ENCODE data around the gene DOK3. TPM values are rescaled to one million over a fixed set of nuclear protein-coding genes. Genes with fewer than 3 reads are reported as not detected.
A peak's percentile ranks its signal among the peaks of the same experiment; 100 is the strongest.

DOK3 gene
- total and polyA plus RNA-seq, 10 of the 15 experiments (the other 5 are each of a cell fraction or from before 2014, with no cell fraction given), result 6.6 to 107 (median 52.1) TPM

DNA sequence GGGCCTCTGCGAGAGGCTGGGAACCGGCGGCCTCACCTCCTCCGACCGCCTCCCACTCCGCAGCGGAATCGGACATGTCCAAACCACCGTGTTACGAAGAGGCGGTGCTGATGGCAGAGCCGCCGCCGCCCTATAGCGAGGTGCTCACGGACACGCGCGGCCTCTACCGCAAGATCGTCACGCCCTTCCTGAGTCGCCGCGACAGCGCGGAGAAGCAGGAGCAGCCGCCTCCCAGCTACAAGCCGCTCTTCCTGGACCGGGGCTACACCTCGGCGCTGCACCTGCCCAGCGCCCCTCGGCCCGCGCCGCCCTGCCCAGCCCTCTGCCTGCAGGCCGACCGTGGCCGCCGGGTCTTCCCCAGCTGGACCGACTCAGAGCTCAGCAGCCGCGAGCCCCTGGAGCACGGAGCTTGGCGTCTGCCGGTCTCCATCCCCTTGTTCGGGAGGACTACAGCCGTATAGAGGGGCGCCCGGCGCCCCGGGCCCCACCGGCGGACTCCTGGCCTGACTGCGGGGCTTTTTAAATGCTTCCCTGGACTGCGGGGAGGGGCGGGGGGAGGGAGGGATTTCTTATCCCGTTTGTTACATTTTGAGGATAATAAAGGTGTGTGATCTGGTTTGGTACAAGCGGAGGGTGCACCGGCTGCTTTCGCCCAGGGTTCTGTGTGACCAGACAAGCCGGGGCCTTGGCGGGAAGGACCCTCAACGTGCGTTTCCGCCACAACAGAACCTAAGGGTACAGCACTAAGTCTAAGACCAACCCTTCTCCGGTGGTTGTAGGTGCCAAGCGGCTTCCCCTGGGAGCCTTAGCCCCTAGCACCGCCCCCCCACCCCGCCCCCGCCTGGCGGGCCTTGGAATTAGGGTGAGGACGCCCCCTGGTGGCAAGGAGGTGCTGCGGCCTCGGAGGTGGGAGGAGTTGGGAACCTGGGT lies 53.7 kb downstream of the DOK3 start:
- DNase-seq (ENCODE audit: low read depth, low spot score), result no peak
- H3K9ac ChIP-seq (ENCODE audit: control insufficient read depth, insufficient read depth, low read length), result peak overlapping the region; percentile 61; the same call in 1 of the 2 replicates
- no peaks in the 10 kb centered on the region for H3K36me3 ChIP-seq (ENCODE audit: control insufficient read depth in 2 of 2, insufficient read depth in 2 of 2, low read length in 1 of 2)
- H3K9me3 ChIP-seq (replicated peaks; ENCODE audit: control insufficient read depth, insufficient read depth, low read length), result no peaks in the 10 kb centered on the region
- intact Hi-C loops (cut with micrococcal nuclease; ENCODE audit: unreplicated experiment), result loop anchor here (1.0 to 2.0 kb wide), 5 partner anchors 29 to 341 kb away; partner anchors contain the start of gene GRK6
- RAD21 ChIA-PET (ENCODE audit: unreplicated experiment), result interaction anchor here (0.6 to 13.5 kb wide), 18 partner anchors 11 to 700 kb away, joined by 3 to 291 read pairs (median 8); partner anchors contain the start of genes DOK3, F12, GRK6 and PDLIM7
- SMC1A ChIA-PET (ENCODE audit: uncharacterized antibody, unreplicated experiment), result interaction anchor here (1.6 to 5.1 kb wide), 7 partner anchors 27 to 342 kb away, joined by 6 to 92 read pairs (median 11); partner anchors contain the start of genes GRK6 and PFN3
- in situ Hi-C loops (cut with MboI), result no loop called here
- BruUV-seq (replicated peaks), result TSS peak; percentile 61
- peak overlapping the region; percentile 82 for H3K4me3 ChIP-seq
- peak; percentile 53 for ATAC-seq
- peak overlapping the region; percentile 77 for H2AFZ ChIP-seq (ENCODE audit: control insufficient read depth, low read depth, low read length)
- H3K79me2 ChIP-seq (ENCODE audit: control insufficient read depth, insufficient read depth, low read length), result no peaks in the 10 kb centered on the region; the same call in 1 of the 2 replicates
- WGBS (ENCODE audit: insufficient coverage, insufficient replicate concordance, low lambda C conversion rate, missing lambda C conversion rate), result 1% methylated on average over 63 of the region's 76 CpGs
- CTCF ChIA-PET, result interaction anchor here (0.7 to 16.4 kb wide), 34 partner anchors 10 to 795 kb away, joined by 3 to 391 read pairs (median 6); partner anchors contain the start of genes DBN1, DOK3, GRK6 and LMAN2
- POLR2A ChIA-PET, result interaction anchor here (0.8 to 13.6 kb wide), 14 partner anchors 11 to 154 kb away, joined by 3 to 358 read pairs (median 6); partner anchors contain the start of genes GRK6 and PDLIM7
- peak overlapping the region; percentile 65 for H3K27ac ChIP-seq (ENCODE audit: control insufficient read depth, insufficient read depth)
- peak; percentile 90 for FAIRE-seq
- H3K4me2 ChIP-seq (ENCODE audit: control insufficient read depth, insufficient read depth), result peak overlapping the region; percentile 98
- peaks cover 11% of the 10 kb centered on the region for H3K4me1 ChIP-seq (ENCODE audit: control insufficient read depth, insufficient read depth, low read length)
- no peaks in the 10 kb centered on the region for H4K20me1 ChIP-seq (ENCODE audit: control insufficient read depth, insufficient read depth)
- no peaks in the 10 kb centered on the region for H3K27me3 ChIP-seq (replicated peaks in 1 of 2; ENCODE audit: control insufficient read depth in 2 of 2, insufficient read depth in 2 of 2, low read length in 1 of 2)
- TF ChIP-seq SMC3 (IDR thresholded peaks at IDR 0.05; ENCODE audit: borderline replicate concordance, low read length) (peak; percentile 66; the same call in 1 of the 2 replicates), CBFB (IDR thresholded peaks at IDR 0.05; ENCODE audit: low read depth) (0 out of 2 replicates have a peak, but pooled peaks have one; percentile 17), NR2F1 (conservative IDR thresholded peaks at IDR 0.05) (0 out of 2 replicates have a peak, but pooled peaks have one; percentile 2), SMARCA5 (IDR thresholded peaks at IDR 0.05) (peak; percentile 26; the same call in 1 of the 2 replicates), BACH1 (IDR thresholded peaks at IDR 0.05; ENCODE audit: borderline replicate concordance) (peak; percentile 9; the same call in 1 of the 2 replicates), MEF2B (IDR thresholded peaks at IDR 0.05; ENCODE audit: partially characterized antibody, poor library complexity, severe bottlenecking) (peak; percentile 90), EGR1 (IDR thresholded peaks at IDR 0.05; ENCODE audit: borderline replicate concordance in 1 of 2, low read depth in 2 of 2, low read length in 2 of 2) (peak in 1 of 2 experiments; percentile 98; a peak in 2 of 3 replicates), CHD2 (IDR thresholded peaks at IDR 0.05; ENCODE audit: borderline replicate concordance, low read depth, low read length) (peak; percentile 43; the same call in 1 of the 2 replicates), MXI1 (IDR thresholded peaks at IDR 0.05; ENCODE audit: low read depth, low read length) (peak; percentile 2), JUNB (IDR thresholded peaks at IDR 0.05) (no peak), PAX8 (IDR thresholded peaks at IDR 0.05) (no peak), RB1 (IDR thresholded peaks at IDR 0.05; ENCODE audit: borderline replicate concordance) (peak; percentile 21; the same call in 1 of the 2 replicates), DPF2 (IDR thresholded peaks at IDR 0.05) (no peak), YY1 (IDR thresholded peaks at IDR 0.05; ENCODE audit: low read depth, low read length) (peak; percentile 68), POLR2AphosphoS2 (IDR thresholded peaks at IDR 0.05; ENCODE audit: low read depth, low read length) (peak; percentile 78; the same call in 1 of the 2 replicates), POLR2A (IDR thresholded peaks at IDR 0.05; ENCODE audit: low read depth, low read length) (no peak)
- TF ChIP-seq, protein P1, sequence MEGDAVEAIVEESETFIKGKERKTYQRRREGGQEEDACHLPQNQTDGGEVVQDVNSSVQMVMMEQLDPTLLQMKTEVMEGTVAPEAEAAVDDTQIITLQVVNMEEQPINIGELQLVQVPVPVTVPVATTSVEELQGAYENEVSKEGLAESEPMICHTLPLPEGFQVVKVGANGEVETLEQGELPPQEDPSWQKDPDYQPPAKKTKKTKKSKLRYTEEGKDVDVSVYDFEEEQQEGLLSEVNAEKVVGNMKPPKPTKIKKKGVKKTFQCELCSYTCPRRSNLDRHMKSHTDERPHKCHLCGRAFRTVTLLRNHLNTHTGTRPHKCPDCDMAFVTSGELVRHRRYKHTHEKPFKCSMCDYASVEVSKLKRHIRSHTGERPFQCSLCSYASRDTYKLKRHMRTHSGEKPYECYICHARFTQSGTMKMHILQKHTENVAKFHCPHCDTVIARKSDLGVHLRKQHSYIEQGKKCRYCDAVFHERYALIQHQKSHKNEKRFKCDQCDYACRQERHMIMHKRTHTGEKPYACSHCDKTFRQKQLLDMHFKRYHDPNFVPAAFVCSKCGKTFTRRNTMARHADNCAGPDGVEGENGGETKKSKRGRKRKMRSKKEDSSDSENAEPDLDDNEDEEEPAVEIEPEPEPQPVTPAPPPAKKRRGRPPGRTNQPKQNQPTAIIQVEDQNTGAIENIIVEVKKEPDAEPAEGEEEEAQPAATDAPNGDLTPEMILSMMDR (IDR thresholded peaks at IDR 0.05 in 2 of 3, conservative IDR thresholded peaks at IDR 0.05 in 1 of 3; ENCODE audit: control insufficient read depth in 2 of 3, extremely low read depth in 1 of 3, insufficient read depth in 1 of 3, low read depth in 3 of 3, low read length in 3 of 3), result peak; percentile 86 to 98 (median 98)
- TF ChIP-seq, protein P2, sequence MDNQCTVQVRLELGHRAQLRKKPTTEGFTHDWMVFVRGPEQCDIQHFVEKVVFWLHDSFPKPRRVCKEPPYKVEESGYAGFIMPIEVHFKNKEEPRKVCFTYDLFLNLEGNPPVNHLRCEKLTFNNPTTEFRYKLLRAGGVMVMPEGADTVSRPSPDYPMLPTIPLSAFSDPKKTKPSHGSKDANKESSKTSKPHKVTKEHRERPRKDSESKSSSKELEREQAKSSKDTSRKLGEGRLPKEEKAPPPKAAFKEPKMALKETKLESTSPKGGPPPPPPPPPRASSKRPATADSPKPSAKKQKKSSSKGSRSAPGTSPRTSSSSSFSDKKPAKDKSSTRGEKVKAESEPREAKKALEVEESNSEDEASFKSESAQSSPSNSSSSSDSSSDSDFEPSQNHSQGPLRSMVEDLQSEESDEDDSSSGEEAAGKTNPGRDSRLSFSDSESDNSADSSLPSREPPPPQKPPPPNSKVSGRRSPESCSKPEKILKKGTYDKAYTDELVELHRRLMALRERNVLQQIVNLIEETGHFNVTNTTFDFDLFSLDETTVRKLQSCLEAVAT (IDR thresholded peaks at IDR 0.05), result no peak

All from GM12878 (cell line).